Left renal cortex interstitium (tissue), 4 donors: ENCODE measurements around the gene CCDC88C. TPM values are rescaled to one million over a fixed set of nuclear protein-coding genes. Genes with fewer than 3 reads are reported as not detected.
"Not testable (repeated sequence)": the region's sequence is repeated elsewhere in the genome, so short reads cannot be mapped to it uniquely, and the experiment has no call there.

Experiments
- DNase-seq, 4 donors: peaks; one replicate each; pipeline ENCODE4 v3.0.0-alpha.2; 2013; ENCODE audit warnings: low read depth in 4 of 4, low spot score in 2 of 4, missing footprints in 1 of 4
- polyA plus RNA-seq, 4 donors: library from polyadenylated mRNA; unstranded; fragments of 120-200 nt; gene quantifications; one replicate each; pipeline ENCODE4 v1.2.1, GENCODE V29; 2013; ENCODE audit not compliant: insufficient read length in 4 of 4

The CCDC88C gene
- polyA plus RNA-seq, 4 donors: 28.8 to 55.2 (median 36.3) TPM

DNA sequence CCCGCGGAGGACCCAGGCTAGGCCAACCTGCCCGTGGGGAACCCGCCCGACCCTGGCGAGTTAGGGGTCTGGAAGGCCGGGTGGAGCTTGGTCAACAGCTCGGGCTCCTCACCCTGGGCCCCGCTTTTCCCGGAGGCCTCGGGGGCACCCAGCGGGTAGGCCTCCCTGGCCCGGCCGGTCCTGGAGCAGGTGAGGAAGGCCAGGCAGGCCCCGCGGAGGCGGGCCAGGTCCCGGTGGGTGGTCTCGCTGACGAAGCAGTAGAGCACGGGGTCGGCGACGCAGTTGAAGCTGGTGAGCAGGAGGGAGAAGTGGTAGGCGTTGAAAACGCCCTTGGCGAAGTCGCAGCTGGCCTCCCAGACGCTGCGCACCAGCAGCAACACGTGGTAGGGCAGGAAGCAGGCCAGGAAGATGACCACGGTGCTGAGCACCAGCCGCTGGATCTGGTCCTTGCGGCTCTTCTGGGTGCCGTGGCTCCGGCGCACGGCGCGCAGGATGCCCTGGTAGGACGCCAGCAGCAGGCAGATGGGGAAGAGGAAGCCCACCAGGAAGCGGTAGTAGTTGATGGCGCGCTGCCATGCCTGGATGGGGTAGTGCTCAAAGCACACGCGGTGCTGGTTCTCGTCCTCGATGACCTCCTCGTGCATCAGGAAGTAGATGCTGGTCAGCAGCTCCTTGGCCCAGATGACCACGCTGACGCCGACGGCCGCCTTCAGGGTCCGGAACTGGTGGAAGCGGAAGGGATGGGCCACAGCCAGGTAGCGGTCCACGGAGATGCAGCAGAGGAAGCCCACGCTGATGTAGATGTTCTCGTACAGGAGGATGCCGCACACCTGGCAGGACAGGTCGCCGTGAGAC lies 183.5 kb downstream of the CCDC88C start:
- no peak for DNase-seq

DNA sequence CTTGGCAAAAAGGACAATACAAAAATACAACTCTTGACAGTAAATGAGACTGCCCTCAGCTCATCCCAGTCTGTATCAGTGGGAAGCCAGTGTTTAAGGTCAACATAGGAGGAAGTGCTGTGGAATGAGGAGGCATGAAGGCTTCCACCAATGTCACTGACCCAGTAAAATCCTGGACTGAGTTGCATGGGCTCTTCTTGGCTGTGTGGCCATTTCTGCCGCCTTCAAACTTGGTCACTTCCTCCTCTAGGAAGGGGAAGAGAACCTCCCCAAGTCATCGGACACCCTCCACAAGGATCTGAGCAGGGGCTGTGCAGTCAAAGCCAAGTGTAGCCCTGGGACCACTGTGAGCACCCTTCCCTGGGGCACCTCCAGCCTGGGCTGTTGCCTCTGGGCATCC lies 185.0 kb downstream of the CCDC88C start:
- DNase-seq: no peak

DNA sequence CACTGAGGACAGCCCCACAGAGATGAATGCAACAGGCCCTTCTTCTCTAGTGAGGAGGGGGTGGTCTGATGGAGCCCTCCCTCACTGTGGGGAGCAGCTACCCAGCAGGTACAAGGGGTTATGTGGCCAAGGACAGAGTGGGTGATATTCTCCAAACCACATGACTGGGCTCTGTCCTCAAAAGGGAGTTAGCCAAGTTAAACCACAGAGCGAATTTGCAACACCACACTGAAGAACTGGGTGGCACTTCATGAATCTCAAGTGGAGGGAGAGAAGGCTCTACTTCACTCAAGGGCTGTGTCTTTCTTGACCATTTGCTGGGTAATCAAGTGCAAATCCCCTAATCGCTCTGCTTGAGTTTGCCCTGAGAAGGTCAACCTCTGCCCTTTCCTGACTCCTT lies 185.6 kb downstream of the CCDC88C start:
- DNase-seq: no peak

DNA sequence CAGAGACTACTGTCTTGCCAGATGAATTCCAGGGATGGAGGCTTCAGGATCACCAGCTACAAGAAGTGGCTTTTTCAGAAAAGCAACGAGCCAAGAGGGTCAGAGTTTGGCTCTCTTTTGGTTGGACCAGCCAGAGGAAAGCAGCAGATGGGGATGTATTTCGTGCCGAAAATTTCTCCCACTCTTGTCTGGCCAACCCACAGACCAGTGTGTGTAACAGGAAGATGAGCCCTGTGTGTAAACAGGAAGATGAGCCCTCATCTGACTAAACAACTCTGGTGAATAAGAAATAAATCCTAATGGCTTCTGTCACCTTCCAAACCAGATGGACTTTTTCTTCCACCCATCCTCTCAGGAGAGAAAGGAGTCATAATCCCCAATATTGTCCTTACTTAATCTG lies 186.2 kb downstream of the CCDC88C start:
- no peak for DNase-seq

DNA sequence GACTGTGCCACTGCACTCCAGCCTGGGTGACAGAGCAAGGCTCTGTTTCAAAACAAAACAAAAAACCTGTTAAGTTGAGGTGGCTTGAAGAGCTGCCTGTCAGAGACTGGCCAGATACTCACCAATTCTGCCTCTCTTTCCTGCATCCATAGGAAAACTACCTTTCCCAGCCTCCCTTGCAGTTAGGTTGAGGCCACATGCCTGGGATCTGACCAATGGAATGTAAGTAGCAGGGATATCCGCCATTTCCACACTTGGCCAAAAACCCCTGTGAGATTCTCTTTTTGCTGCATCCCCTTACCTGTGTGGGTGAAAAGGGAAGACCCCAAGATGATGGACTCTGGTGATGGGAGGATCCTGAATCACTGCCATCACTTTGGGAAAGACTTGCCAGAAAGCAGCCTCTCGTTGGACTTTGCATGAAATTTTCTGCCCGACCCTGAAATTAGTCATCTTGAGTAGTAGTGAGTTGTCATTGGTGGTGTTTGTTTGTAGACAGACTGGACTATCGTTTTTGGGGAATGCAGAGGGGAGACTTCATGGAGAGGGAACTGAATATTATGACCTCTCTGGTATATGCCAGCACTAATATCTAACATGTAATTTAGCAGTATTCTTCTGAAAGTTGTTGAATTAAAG lies 187.1 kb downstream of the CCDC88C start:
- DNase-seq: no peak

DNA sequence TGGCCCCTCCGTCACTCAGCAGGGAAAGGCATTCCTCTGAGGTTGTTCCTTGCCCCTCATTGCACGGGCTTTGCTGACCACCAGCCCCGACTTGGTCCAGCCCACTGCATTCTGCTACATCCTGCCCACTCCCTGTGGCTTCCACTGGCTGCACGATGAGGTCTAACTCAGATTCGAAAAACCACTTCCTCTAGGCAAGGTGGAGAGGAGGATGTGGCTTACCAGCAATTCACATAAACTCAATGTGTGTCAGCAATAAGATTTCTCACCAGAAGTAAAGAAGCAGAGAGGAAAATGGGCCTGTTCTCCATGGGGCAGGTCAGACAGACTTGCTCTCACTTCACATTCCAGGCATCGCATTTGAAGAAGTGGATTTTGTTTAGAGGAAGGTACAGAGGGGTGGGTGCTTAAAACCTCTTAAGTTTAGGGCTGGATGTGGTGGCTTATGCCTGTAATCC lies 187.8 kb downstream of the CCDC88C start:
- no peak for DNase-seq

DNA sequence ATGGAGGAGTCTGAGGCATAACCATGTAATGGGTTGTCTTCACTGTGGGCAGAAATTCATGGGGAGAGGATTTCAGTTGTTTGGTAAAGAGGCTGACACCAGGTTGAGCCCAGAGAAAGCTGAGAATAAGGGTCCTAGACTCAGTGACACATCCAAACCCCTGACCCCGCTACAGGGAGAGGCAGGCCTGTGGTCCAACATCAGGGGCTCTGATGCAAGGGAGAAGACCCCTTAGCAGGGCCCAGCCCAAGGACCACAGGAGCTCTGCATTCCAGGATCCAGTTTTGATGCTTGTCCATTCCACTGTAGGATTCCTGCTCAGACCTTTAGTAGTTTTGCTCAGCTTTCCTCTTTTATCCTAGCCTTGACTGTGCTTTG lies 188.6 kb downstream of the CCDC88C start:
- no peak for DNase-seq

DNA sequence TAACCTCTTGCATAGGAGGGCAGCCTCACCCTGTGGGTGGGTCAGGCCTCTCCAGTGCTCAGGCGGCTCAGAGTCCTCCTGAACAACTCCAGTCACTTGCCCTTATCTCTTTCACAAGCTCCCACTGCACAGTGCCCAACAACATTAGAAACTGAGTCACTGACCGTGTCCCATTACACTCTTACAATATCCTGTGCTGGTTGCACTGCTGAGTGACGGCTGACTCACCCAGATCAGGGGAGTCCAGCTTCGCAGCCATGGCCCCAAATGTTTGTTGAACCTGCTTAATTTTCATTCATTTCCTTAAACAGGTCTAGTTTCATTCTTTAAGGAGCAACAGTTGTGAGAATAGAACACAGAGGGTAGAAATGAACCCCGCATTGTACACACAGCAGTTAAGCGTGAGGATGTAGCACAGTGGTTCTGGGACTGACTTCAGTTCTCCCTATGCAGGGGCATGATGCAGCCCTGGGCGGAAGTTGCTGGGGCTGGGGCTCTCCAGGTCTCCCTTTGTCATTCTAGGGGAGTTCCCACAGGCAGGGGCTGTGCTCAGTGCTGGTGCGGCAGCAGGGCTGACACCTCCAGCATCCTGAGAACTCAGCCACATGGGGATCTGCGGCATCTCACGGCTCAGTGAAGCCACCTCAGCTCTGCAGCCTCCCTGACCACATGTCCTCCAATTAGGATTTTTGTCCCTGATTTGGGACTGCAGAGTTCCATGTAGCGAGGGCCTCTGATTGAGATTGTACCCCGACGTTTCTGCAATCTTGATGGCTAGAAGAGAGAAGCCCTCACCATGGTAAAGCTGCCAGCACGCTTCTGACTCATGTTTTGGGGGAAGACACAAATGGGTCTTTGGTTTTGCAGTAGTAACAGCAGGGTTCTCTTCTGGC lies 189.3 kb downstream of the CCDC88C start:
- no peak for DNase-seq

DNA sequence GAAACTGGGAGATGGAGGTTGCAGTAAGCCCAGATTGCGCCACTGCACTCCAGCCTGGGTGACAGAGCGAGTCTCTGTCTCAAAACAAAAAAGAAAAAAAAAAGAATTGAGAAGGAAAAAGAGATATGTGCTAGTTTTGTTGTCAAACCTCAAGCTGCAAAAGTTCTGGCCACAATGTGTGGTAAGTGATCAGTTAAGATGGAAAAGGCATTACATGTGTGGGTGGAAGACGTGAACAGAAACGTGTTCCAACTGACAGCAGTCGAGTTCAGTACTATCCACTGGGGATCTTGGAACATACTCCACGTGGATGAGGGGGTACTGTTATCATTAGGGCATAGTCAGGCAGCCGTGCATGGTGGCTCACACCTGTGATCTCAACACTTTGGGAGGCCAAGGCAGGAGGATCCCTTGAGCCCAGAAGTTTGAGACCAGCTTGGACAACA lies 190.4 kb downstream of the CCDC88C start:
- no peak for DNase-seq

DNA sequence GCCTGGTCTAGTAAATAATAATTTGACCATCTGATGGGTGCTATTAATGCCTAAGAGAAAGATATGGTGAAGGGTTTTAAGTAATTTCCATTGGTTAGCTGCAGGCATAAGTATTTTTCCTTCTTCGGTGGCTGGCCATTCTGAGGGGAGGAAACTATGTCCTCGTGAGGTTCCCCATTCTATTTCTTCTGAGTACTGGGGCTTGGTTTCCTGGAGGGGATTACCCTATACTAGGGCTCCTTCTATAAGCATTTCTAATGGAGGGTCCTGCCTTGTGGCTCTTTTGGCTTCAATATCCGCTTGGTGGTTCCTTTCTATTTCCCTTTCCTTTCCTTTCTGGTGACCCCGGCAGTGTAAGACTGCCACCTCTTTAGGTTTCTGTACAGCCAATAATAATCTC lies 191.3 kb downstream of the CCDC88C start:
- not testable (repeated sequence) for DNase-seq

DNA sequence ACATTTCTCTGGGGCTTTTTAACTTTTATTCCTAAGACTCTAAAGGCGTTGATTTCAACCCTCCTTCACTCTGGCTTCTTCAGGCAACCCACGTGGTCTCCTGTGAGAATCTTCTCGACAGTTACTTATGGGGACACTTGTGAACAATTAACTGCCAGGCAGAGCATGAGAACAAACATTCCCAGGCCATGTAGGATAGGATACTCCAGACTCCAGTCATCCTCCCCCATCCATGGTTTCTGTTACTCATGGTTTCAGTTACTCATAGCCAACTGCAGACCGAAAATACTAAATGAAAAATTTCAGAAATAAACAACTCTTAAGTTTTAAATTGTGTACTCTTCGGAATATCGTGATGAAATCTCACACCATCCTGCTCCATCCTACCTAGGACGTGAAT lies 192.6 kb downstream of the CCDC88C start:
- DNase-seq: no peak

DNA sequence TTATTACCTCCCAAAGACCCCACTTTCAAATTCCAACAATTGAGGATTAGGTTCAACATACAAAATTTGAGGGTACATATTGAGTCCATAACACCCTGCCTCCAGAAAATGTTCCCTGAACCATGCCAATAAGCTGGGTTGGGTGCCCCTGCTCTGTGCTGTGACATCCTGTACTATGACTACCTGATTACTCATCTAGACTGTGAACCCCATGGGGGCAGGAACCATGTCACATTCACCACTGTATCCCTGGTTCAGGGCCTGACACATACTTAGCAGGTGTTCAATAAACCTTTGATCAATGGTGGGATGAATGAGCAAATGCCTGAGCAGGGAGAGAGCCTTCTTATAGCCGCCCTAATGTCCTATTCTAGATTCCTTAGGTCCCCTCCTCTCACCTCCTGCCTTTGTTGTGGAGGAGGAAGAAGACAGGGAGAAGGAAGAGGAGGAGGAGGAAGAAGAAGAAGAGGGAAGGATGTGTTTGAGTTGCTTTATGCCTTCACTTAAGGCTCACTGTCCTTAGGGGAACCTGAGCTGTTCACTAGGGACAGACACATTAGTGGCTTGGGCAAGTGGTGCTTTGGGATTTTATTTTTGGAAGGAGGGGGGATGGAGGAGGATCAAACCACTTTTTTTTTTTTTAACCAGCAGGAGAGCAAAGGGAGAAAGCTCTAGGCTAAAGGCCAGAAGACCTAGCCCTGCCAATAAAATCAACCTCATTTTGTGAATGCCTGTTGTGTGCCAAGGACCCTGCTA lies 194.4 kb downstream of the CCDC88C start:
- DNase-seq: no peak

Other genes with a start within 250 kb of the CCDC88C start
- gene GPR68, start 173.1 kb downstream of the CCDC88C start, polyA plus RNA-seq: 1 to 10 TPM; 1.7 to 3.9 (median 2.5) TPM
- gene PPP4R3A, start 92.5 kb upstream of the CCDC88C start, polyA plus RNA-seq: 100 to 1,000 TPM in 3 of 4 donors, 10 to 100 TPM in 1; 96.9 to 132 (median 116) TPM